A549 (cell line): ENCODE results near the gene BBS9. TPM values are rescaled to one million over a fixed set of nuclear protein-coding genes. Genes with fewer than 3 reads are reported as not detected.
A peak's percentile ranks its signal among the peaks of the same experiment; 100 is the strongest.

Experiments used
- ATAC-seq, 2 experiments: fragments of 200-7000 bp in 1 of 2; fragments of >200 bp in 1 of 2; cut with Nextera tagmentation in 1 of 2; cut with Tn5 transposase in 1 of 2; 3 replicates each; pipeline versions ENCODE4 v1.8.0 to v1.9.1; 2018 to 2020; ENCODE audit warnings: mild to moderate bottlenecking in 1 of 2, moderate library complexity in 1 of 2
- CTCF ChIA-PET: fragments of 300-600 bp; sonication (Branson Sonifier 250); formaldehyde crosslinking; extraction: SDS; loops from one replicate; lab custom pipeline; 2021; ENCODE audit warnings: antibody characterized with exemption, inconsistent platforms; lab: Yijun Ruan, JAX
- POLR2A ChIA-PET: fragments of 350-600 bp; formaldehyde crosslinking; extraction: SDS; loops from one replicate; lab custom pipeline; 2021; ENCODE audit warnings: antibody characterized with exemption, inconsistent platforms; lab: Yijun Ruan, JAX
- DNase-seq, 2 experiments: peaks; one replicate each; pipeline versions ENCODE4 v3.0.0 to v3.0.0-alpha.2; 2011 to 2016; ENCODE audit warnings: low read depth in 1 of 2, low spot score in 1 of 2
- FAIRE-seq: peaks from 2 replicates; lab custom pipeline; 2011; peaks lifted over from hg19 to GRCh38; lab: Jason Lieb, UNC
- H3K27ac ChIP-seq, 2 experiments: fragments of >200 bp; sonication (Bioruptor Twin); formaldehyde crosslinking; 3 replicates each; pipeline ENCODE4 v1.5.1; 2016 to 2017
- H3K4me1 ChIP-seq: fragments of >200 bp; sonication (Bioruptor Twin); formaldehyde crosslinking; 3 replicates; pipeline ENCODE4 v1.6.1; 2016
- H3K4me2 ChIP-seq: fragments of >200 bp; sonication (Bioruptor Twin); formaldehyde crosslinking; 3 replicates; pipeline ENCODE4 v1.6.1; 2016
- H3K4me3 ChIP-seq: fragments of >200 bp; sonication (Bioruptor Twin); formaldehyde crosslinking; 3 replicates; pipeline ENCODE4 v1.5.1; 2016
- H3K9me3 ChIP-seq: fragments of >200 bp; sonication (Bioruptor Twin); formaldehyde crosslinking; 3 replicates; pipeline ENCODE4 v1.6.1; 2016
- ATOH8 ChIP-seq: fragments of 250-450 bp; sonication (Bioruptor Pico); IDR thresholded peaks from 2 replicates; pipeline ENCODE4 v1.5.0; 2020; ENCODE audit warnings: low read depth, mild to moderate bottlenecking, moderate library complexity
- CBX2 ChIP-seq: fragments of 200-600 bp; sonication (generic); IDR thresholded peaks from 2 replicates; pipeline ENCODE4 v1.6.1; 2016; ENCODE audit warnings: low read depth, mild to moderate bottlenecking, borderline replicate concordance
- CBX8 ChIP-seq: fragments of 200-600 bp; sonication (generic); IDR thresholded peaks from 2 replicates; pipeline ENCODE4 v1.6.1; 2016
- CHD4 ChIP-seq: fragments of 200-600 bp; sonication (generic); IDR thresholded peaks from 2 replicates; pipeline ENCODE4 v1.6.1; 2016; ENCODE audit warnings: antibody characterized with exemption, mild to moderate bottlenecking, borderline replicate concordance
- EHMT2 ChIP-seq: fragments of 200-600 bp; sonication (generic); IDR thresholded peaks from 2 replicates; pipeline ENCODE4 v1.6.1; 2016; ENCODE audit warnings: antibody characterized with exemption, low read depth, mild to moderate bottlenecking, moderate library complexity
- EP300 ChIP-seq, 2 experiments: fragments of >200 bp; sonication (Bioruptor Twin); formaldehyde crosslinking; IDR thresholded peaks; 2 replicates in 1 of 2; 3 replicates in 1 of 2; pipeline ENCODE4 v1.6.1; 2016 to 2017
- ESRRA ChIP-seq: fragments of 150-350 bp; IDR thresholded peaks from 2 replicates; pipeline ENCODE4 v1.6.1; 2014; ENCODE audit warnings: mild to moderate bottlenecking, low read length, borderline replicate concordance
- FOSB ChIP-seq: fragments of 250-450 bp; sonication (Bioruptor Pico); IDR thresholded peaks from 2 replicates; pipeline ENCODE4 v1.5.0; 2020; ENCODE audit warnings: mild to moderate bottlenecking, moderate library complexity
- FOXS1 ChIP-seq: fragments of 250-450 bp; sonication (Bioruptor Pico); IDR thresholded peaks from 2 replicates; pipeline ENCODE4 v1.5.0; 2020; ENCODE audit warnings: mild to moderate bottlenecking, moderate library complexity
- GATA3 ChIP-seq: IDR thresholded peaks from 2 replicates; pipeline ENCODE4 v1.6.1; 2012; ENCODE audit warnings: borderline replicate concordance
- HEYL ChIP-seq: fragments of 250-450 bp; sonication (Bioruptor Pico); IDR thresholded peaks from 2 replicates; pipeline ENCODE4 v1.8.0; 2021; ENCODE audit warnings: mild to moderate bottlenecking, moderate library complexity
- HOXB13 ChIP-seq: fragments of 250-450 bp; sonication (Bioruptor Pico); IDR thresholded peaks from 2 replicates; pipeline ENCODE4 v1.5.0; 2020; ENCODE audit warnings: low read depth, mild to moderate bottlenecking, moderate library complexity
- HOXB5 ChIP-seq: fragments of 250-450 bp; sonication (Bioruptor Pico); IDR thresholded peaks from 2 replicates; pipeline ENCODE4 v1.5.0; 2020; ENCODE audit warnings: mild to moderate bottlenecking, moderate library complexity
- JUN ChIP-seq, 2 experiments: fragments of >200 bp; sonication (Bioruptor Twin); formaldehyde crosslinking; IDR thresholded peaks; 2 replicates in 1 of 2; 3 replicates in 1 of 2; pipeline ENCODE4 v1.6.1; 2016 to 2017
- JUNB ChIP-seq: fragments of >200 bp; sonication (Bioruptor Twin); formaldehyde crosslinking; IDR thresholded peaks from 2 replicates; pipeline ENCODE4 v1.6.1; 2016
- KDM1A ChIP-seq: fragments of 200-600 bp; sonication (generic); IDR thresholded peaks from 2 replicates; pipeline ENCODE4 v1.6.1; 2016; ENCODE audit warnings: low read depth, mild to moderate bottlenecking
- KDM5A ChIP-seq: fragments of 200-600 bp; sonication (generic); IDR thresholded peaks from 2 replicates; pipeline ENCODE4 v1.6.1; 2016; ENCODE audit warnings: antibody characterized with exemption, mild to moderate bottlenecking
- MAFK ChIP-seq: fragments of 450-650 bp; IDR thresholded peaks from 2 replicates; pipeline ENCODE4 v1.6.1; 2014; ENCODE audit not compliant: partially characterized antibody
- MAZ ChIP-seq: fragments of 150-350 bp; IDR thresholded peaks from 2 replicates; pipeline ENCODE4 v1.6.1; 2014; ENCODE audit warnings: antibody characterized with exemption, low read depth, low read length, borderline replicate concordance
- MYC ChIP-seq: IDR thresholded peaks from 2 replicates; pipeline ENCODE4 v1.6.1; 2012; ENCODE audit warnings: mild to moderate bottlenecking, inconsistent platforms, low read length, improper control_type of control experiment, borderline replicate concordance
- NR3C1 ChIP-seq: fragments of >200 bp; sonication (Bioruptor Twin); formaldehyde crosslinking; IDR thresholded peaks from 3 replicates; pipeline ENCODE4 v1.6.1; 2017
- POLR2A ChIP-seq: IDR thresholded peaks from 2 replicates; pipeline ENCODE4 v1.6.1; 2012; ENCODE audit warnings: mild to moderate bottlenecking, low read length
- RCOR1 ChIP-seq: fragments of 150-350 bp; IDR thresholded peaks from 2 replicates; pipeline ENCODE4 v1.6.1; 2014; ENCODE audit warnings: antibody characterized with exemption, low read length, low read depth
- REST ChIP-seq: fragments of 200-600 bp; sonication (generic); IDR thresholded peaks from 2 replicates; pipeline ENCODE4 v1.6.1; 2016; ENCODE audit warnings: antibody characterized with exemption, mild to moderate bottlenecking, moderate library complexity
- RNF2 ChIP-seq: fragments of 200-600 bp; sonication (generic); IDR thresholded peaks from 2 replicates; pipeline ENCODE4 v1.6.1; 2016; ENCODE audit warnings: low read depth, mild to moderate bottlenecking, antibody characterized with exemption, moderate library complexity, borderline replicate concordance
- SMC3 ChIP-seq: fragments of >200 bp; sonication (Bioruptor Twin); formaldehyde crosslinking; IDR thresholded peaks from 3 replicates; pipeline ENCODE4 v1.6.1; 2018; ENCODE audit warnings: inconsistent platforms
- SREBF2 ChIP-seq: fragments of 450-650 bp; IDR thresholded peaks from 2 replicates; pipeline ENCODE4 v1.6.1; 2014; ENCODE audit warnings: mild to moderate bottlenecking, moderate library complexity
- TFCP2L1 ChIP-seq: fragments of 250-450 bp; sonication (Bioruptor Pico); IDR thresholded peaks from 2 replicates; pipeline ENCODE4 v1.5.0; 2021; ENCODE audit warnings: mild to moderate bottlenecking
- USF2 ChIP-seq: fragments of 450-650 bp; IDR thresholded peaks from 2 replicates; pipeline ENCODE4 v1.6.1; 2014; ENCODE audit warnings: antibody characterized with exemption
- ZFP36 ChIP-seq: fragments of 450-650 bp; IDR thresholded peaks from 2 replicates; pipeline ENCODE4 v1.6.1; 2014; ENCODE audit warnings: borderline replicate concordance; ENCODE audit not compliant: partially characterized antibody
- ZNF302 ChIP-seq: fragments of 250-450 bp; sonication (Bioruptor Pico); IDR thresholded peaks from 2 replicates; pipeline ENCODE4 v1.9.0; 2021; ENCODE audit warnings: inconsistent platforms, mild to moderate bottlenecking, moderate library complexity
- ZSCAN20 ChIP-seq: fragments of 250-450 bp; sonication (Bioruptor Pico); IDR thresholded peaks from 2 replicates; pipeline ENCODE4 v1.8.0; 2022; ENCODE audit warnings: mild to moderate bottlenecking, moderate library complexity
- WGBS: methylation state at CpG from one replicate; pipeline ENCODE4 v1.1.6; 2017; ENCODE audit errors: missing lambda C conversion rate; 5-methylcytosine and 5-hydroxymethylcytosine counted together
- polyA minus RNA-seq: library from RNA; depleted of rRNA, polyadenylated mRNA; stranded (reverse); fragments of >200 nt; gene quantifications from 2 replicates; pipeline ENCODE4 v1.2.3, GENCODE V29; 2011; rRNA and poly(A)+ RNA removed
- polyA plus RNA-seq, 4 experiments: library from polyadenylated mRNA; depleted of rRNA in 3 of 4; stranded (reverse); fragments of >200 nt; fragmentation: RNase III in 1 of 4; extraction: RNeasy Plus Mini Kit Qiagen cat#74134 plus additional on column Dnase treatment in 1 of 4; gene quantifications; 2 replicates in 3 of 4; 3 replicates in 1 of 4; pipeline ENCODE4 v1.2.3, GENCODE V29; 2011 to 2017
- TF ChIP-seq, protein P1 (sequence below): fragments of >200 bp; sonication (Bioruptor Twin); formaldehyde crosslinking; IDR thresholded peaks from 3 replicates; pipeline ENCODE4 v1.5.1; 2016
- TF ChIP-seq, protein P2 (sequence below): fragments of >200 bp; sonication (Bioruptor Twin); formaldehyde crosslinking; IDR thresholded peaks from 2 replicates; pipeline ENCODE4 v1.6.1; 2016

The BBS9 gene
- polyA plus RNA-seq (2011; rRNA removed) (9.1 and 9.2 TPM in 2 replicates), polyA plus RNA-seq (2017; fragmentation: RNase III; extraction: RNeasy Plus Mini Kit Qiagen cat#74134 plus additional on column Dnase treatment) (5.5 to 10.6 TPM (median 8.3 TPM) in 3 replicates), polyA minus RNA-seq (19.7 and 21.6 TPM in 2 replicates)
- 1.8 and 2.4 TPM in 2 replicates for polyA plus RNA-seq (2012; cell fraction: cytosol; rRNA removed)
- polyA plus RNA-seq (2012; cell fraction: nucleus; rRNA removed), result 1.1 and 3.4 TPM in 2 replicates

GRCh38 chr7:33128990-33129805, at the start of gene BBS9:
BBS9 (plus strand) TSS chr7:33129564; CDS start chr7:33146253, 16,689 bp downstream.
- ATAC-seq (peak; percentile 99 to 100), FAIRE-seq (no peak), DNase-seq (peak; percentile 92 to 95)
- ChIA-PET CTCF (interaction anchor here (1.4 to 3.8 kb wide), 2 partner anchors 12 to 20 kb away, joined by 3 to 26 read pairs; partner anchors contain the start of gene RP9), POLR2A (interaction anchor here (1.5 kb wide), 1 partner anchor 67 kb away, joined by 5 read pairs; the partner anchor contains the start of gene NT5C3A)
- Histone ChIP-seq H3K27ac (peak within 1 kb of the TSS; percentile 92 to 97), H3K4me2 (peak within 1 kb of the TSS; percentile 79), H3K9me3 (peaks cover 5% of the 10 kb centered on the region; the same call in 2 of the 3 replicates), H3K4me1 (peaks cover 14% of the 10 kb centered on the region; the same call in 2 of the 3 replicates), H3K4me3 (peak within 1 kb of the TSS; percentile 76)
- 2% methylated on average over 35 of the region's 57 CpGs for WGBS
- peak in 1 of 2 experiments; percentile 73; a peak in 2 of 5 replicates for TF ChIP-seq JUN (IDR thresholded peaks at IDR 0.05)
- TF ChIP-seq, protein P1, sequence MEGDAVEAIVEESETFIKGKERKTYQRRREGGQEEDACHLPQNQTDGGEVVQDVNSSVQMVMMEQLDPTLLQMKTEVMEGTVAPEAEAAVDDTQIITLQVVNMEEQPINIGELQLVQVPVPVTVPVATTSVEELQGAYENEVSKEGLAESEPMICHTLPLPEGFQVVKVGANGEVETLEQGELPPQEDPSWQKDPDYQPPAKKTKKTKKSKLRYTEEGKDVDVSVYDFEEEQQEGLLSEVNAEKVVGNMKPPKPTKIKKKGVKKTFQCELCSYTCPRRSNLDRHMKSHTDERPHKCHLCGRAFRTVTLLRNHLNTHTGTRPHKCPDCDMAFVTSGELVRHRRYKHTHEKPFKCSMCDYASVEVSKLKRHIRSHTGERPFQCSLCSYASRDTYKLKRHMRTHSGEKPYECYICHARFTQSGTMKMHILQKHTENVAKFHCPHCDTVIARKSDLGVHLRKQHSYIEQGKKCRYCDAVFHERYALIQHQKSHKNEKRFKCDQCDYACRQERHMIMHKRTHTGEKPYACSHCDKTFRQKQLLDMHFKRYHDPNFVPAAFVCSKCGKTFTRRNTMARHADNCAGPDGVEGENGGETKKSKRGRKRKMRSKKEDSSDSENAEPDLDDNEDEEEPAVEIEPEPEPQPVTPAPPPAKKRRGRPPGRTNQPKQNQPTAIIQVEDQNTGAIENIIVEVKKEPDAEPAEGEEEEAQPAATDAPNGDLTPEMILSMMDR, result no peak
- TF ChIP-seq HOXB5 (CRISPR knock-in tag), result no peak
- TF ChIP-seq ESRRA, result no peak
- TF ChIP-seq CBX2, result no peak
- TF ChIP-seq REST, result no peak
- no peak for TF ChIP-seq CBX8
- TF ChIP-seq RNF2, result no peak
- no peak for TF ChIP-seq MAZ
- TF ChIP-seq USF2, result peak; percentile 65
- TF ChIP-seq FOSB (CRISPR knock-in tag), result no peak
- TF ChIP-seq ATOH8, result no peak
- TF ChIP-seq TFCP2L1 (CRISPR knock-in tag), result no peak
- peak; percentile 79 for TF ChIP-seq POLR2A
- TF ChIP-seq CHD4, result no peak
- TF ChIP-seq ZSCAN20 (CRISPR knock-in tag), result no peak
- TF ChIP-seq EHMT2, result no peak
- peak; percentile 66; the same call in 1 of the 2 replicates for TF ChIP-seq MYC
- no peak for TF ChIP-seq EP300 (IDR thresholded peaks at IDR 0.05)
- TF ChIP-seq SREBF2, result no peak
- no peak for TF ChIP-seq SMC3
- TF ChIP-seq ZNF302, result no peak
- TF ChIP-seq MAFK, result no peak
- TF ChIP-seq RCOR1, result no peak
- no peak for TF ChIP-seq GATA3
- no peak for TF ChIP-seq HOXB13 (CRISPR knock-in tag)
- no peak for TF ChIP-seq KDM5A
- TF ChIP-seq, protein P2, sequence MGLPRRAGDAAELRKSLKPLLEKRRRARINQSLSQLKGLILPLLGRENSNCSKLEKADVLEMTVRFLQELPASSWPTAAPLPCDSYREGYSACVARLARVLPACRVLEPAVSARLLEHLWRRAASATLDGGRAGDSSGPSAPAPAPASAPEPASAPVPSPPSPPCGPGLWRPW, result no peak
- no peak for TF ChIP-seq HEYL (CRISPR knock-in tag)
- no peak for TF ChIP-seq ZFP36
- TF ChIP-seq NR3C1, result no peak
- no peak for TF ChIP-seq JUNB
- TF ChIP-seq KDM1A, result no peak
- no peak for TF ChIP-seq FOXS1 (CRISPR knock-in tag)
